HG03521 (cell line): ENCODE data around the gene MBOAT1.

ENCODE experiments used
- ATAC-seq: cut with Tn5 transposase; IDR thresholded peaks from one replicate; pipeline ENCODE4 v1.9.1; 2021; ENCODE audit warnings: mild to moderate bottlenecking, moderate library complexity; ENCODE audit not compliant: unreplicated experiment

The MBOAT1 gene

DNA sequence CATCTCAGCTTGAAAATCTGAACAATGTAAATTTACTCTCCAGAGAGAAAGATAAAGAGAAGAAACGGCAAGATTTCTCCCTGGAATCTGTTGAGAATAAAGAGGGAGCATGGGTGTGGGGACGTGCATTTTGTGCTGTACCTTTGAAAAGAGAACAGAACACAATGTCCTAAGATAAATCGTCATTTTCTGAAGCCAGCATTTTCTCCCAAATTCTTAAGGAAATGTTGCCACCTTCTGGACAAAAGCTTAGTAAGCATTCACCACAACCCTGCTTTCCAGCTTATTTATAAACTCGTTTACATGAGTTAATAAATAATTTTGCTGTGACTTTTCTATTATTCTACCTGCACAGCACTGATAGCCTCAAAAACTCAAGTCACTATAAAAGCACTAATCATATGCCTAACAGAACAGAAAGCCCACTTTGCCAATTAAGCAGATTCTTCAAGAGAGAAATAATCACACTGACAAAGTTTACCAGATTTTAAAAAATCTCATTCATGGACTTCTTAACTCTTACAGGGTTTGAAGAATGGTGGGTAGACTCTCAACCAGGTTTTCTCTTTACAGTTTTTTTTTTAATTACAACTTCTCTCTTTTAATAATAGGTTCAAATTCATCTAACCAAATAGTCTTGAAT, 155.8 kb downstream of the MBOAT1 start:
- peak; percentile 43 for ATAC-seq

DNA sequence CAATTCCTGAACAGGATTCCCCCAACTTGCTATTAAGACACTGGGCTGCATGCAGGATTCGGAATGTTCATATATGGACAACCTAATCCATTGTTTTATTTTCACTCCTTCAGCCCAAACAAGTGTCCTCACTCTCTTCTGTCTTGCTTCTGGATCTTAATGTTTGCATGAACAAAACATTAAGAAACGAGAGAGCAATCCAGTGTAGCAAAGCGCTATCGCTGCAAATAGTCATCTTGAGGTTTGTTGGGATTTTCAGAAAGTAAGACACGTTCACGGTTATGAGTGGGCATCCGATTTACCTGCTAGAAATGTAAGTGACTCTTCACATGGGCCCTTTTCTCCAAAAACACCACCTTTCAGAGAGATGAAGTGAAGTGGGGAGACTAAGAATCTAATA, 156.4 kb downstream of the MBOAT1 start:
- no peak for ATAC-seq
